Activated T-cell treated with anti-CD3 and anti-CD28 coated beads for 48 hours (primary cell): ENCODE results near the gene CEP20.

ENCODE experiments used
- DNase-seq: peaks from one replicate; pipeline ENCODE4 v3.0.0-alpha.2; 2020; ENCODE audit warnings: low read depth

Gene CEP20

GRCh38 chr16:15830832-15831451 is 57.5 kb downstream of the CEP20 start:
- no peak for DNase-seq

- no peak for DNase-seq
Observed at GRCh38 chr16:15829460-15829859, 58.9 kb downstream of the CEP20 start.

- DNase-seq: no peak
Observed at GRCh38 chr16:15827709-15828343, 60.6 kb downstream of the CEP20 start.

GRCh38 chr16:15827299-15827698 is 61.1 kb downstream of the CEP20 start:
- no peak for DNase-seq

- DNase-seq: no peak
Observed at GRCh38 chr16:15825750-15826305, 62.6 kb downstream of the CEP20 start.

- DNase-seq: no peak
Observed at GRCh38 chr16:15822957-15823356, 65.4 kb downstream of the CEP20 start.

GRCh38 chr16:15820837-15821236 is 67.6 kb downstream of the CEP20 start:
- no peak for DNase-seq

- no peak for DNase-seq
Observed at GRCh38 chr16:15819046-15819445, 69.4 kb downstream of the CEP20 start.

GRCh38 chr16:15817446-15817845 is 71.0 kb downstream of the CEP20 start:
- no peak for DNase-seq

- no peak for DNase-seq
Observed at GRCh38 chr16:15816228-15816627, 72.2 kb downstream of the CEP20 start.
